ENCODE data around the gene CAMK2D.

Gene CAMK2D

GRCh38 chr4:113566015-113566795, 195.3 kb downstream of the CAMK2D start:
- H3K4me1 ChIP-seq (ENCODE audit: insufficient read depth, low read length) = no peaks in the 10 kb centered on the region; the same call in 1 of the 2 replicates
- H3K9me3 ChIP-seq (ENCODE audit: control insufficient read depth, insufficient read depth, low read length) = no peaks in the 10 kb centered on the region
- H3K36me3 ChIP-seq (ENCODE audit: insufficient read depth, low read length) = no peaks in the 10 kb centered on the region
- no peak overlapping the region for H3K9ac ChIP-seq (ENCODE audit: low read depth, low read length)

GRCh38 chr4:113565702-113566012, 195.9 kb downstream of the CAMK2D start:
- H3K9ac ChIP-seq (ENCODE audit: low read depth, low read length) = no peak overlapping the region

GRCh38 chr4:113564493-113564892, 197.0 kb downstream of the CAMK2D start:
- Histone ChIP-seq H3K9me3 (ENCODE audit: control insufficient read depth, insufficient read depth, low read length) (no peaks in the 10 kb centered on the region), H3K36me3 (ENCODE audit: insufficient read depth, low read length) (no peaks in the 10 kb centered on the region), H3K9ac (ENCODE audit: low read depth, low read length) (no peak overlapping the region), H3K4me1 (ENCODE audit: insufficient read depth, low read length) (peaks cover 14% of the 10 kb centered on the region)

More at GRCh38 chr4:113565702-113566012, 195.9 kb downstream of the CAMK2D start:
- H3K4me1 ChIP-seq (ENCODE audit: insufficient read depth, low read length) = peaks cover 3% of the 10 kb centered on the region
- no peaks in the 10 kb centered on the region for H3K36me3 ChIP-seq (ENCODE audit: insufficient read depth, low read length)
- H3K9me3 ChIP-seq (ENCODE audit: control insufficient read depth, insufficient read depth, low read length) = no peaks in the 10 kb centered on the region

DNA sequence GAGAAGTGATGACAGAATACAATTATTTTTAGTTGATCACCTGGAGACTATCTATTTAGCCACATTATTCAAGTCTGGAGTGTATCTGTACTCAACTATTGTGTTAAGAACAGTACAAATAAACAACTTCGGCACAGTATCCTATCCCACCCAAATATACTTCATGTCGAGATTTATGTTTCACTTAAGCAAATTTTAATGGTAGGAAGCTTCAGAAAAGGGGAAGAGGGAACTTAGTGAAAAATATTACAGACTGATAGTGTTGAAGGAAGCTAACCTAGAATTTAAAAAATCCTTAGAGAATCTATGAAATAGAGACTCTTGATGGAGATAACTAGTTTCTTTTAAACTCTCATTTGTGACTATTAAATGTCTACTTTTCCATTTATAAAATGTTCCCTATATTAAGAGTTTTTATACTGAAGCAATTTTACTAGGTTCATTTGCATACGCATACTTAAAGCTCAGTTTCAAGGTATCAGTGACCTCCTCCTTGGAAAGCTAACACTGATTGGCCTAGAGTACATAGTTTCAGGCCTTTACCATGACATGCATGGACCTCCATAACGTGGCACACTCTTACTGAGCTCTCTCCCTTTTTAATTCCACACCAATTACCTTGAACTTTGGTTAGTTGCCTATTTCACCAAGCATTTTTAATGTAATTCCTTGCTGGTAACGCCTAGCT, 197.7 kb downstream of the CAMK2D start:
- H3K4me1 ChIP-seq (ENCODE audit: insufficient read depth, low read length) = peaks cover 16% of the 10 kb centered on the region
- H3K36me3 ChIP-seq (ENCODE audit: insufficient read depth, low read length) = no peaks in the 10 kb centered on the region
- no peak overlapping the region for H3K9ac ChIP-seq (ENCODE audit: low read depth, low read length)

DNA sequence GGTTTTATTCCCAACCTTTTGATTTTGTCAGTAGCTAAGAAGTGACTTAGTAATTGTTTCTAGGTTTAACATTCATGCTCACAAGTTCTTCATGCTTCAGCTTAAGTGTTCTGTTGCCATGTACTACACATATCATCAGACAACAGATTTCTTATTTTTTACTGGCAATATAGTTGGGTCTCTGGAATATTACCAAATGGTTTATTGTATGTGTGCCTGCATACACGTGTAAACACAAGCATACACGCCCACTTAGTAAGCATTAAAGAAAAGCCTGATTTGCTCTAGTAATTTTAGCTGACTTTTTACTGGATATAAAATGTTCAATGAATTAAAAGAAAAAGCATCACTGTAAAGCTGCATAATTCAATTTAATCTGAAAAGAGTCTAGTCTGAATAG, 199.8 kb downstream of the CAMK2D start:
- Histone ChIP-seq H3K36me3 (ENCODE audit: insufficient read depth, low read length) (no peaks in the 10 kb centered on the region), H3K4me1 (ENCODE audit: insufficient read depth, low read length) (peaks cover 16% of the 10 kb centered on the region), H3K9me3 (ENCODE audit: control insufficient read depth, insufficient read depth, low read length) (no peaks in the 10 kb centered on the region), H3K9ac (ENCODE audit: low read depth, low read length) (no peak overlapping the region)

More for the DNA sequence above, 197.7 kb downstream of the CAMK2D start:
- no peaks in the 10 kb centered on the region for H3K9me3 ChIP-seq (ENCODE audit: control insufficient read depth, insufficient read depth, low read length)

DNA sequence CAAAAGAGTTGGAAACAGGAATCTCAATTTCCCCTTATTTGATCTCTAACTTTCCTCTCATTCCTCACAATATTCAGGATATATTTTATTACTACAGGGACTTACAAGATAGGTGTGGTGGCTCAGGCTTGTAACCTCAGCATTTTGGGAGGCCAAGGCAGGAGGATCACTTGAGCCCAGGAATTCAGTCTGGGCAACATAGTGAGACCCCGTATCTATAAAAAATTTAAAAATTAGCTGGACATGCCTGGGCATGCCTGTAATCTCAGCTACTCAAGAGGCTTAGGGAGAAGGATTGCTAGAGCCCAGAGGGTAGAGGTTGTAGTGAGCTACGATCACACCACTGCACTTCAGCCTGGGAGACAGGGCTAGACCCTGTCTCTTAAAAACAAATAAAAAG, 200.4 kb downstream of the CAMK2D start:
- H3K9ac ChIP-seq (ENCODE audit: low read depth, low read length) = no peak overlapping the region
- H3K36me3 ChIP-seq (ENCODE audit: insufficient read depth, low read length) = no peaks in the 10 kb centered on the region
- H3K4me1 ChIP-seq (ENCODE audit: insufficient read depth, low read length) = peaks cover 16% of the 10 kb centered on the region
- H3K9me3 ChIP-seq (ENCODE audit: control insufficient read depth, insufficient read depth, low read length) = no peaks in the 10 kb centered on the region

GRCh38 chr4:113560579-113560978, 201.0 kb downstream of the CAMK2D start:
- Histone ChIP-seq H3K9me3 (ENCODE audit: control insufficient read depth, insufficient read depth, low read length) (no peaks in the 10 kb centered on the region), H3K36me3 (ENCODE audit: insufficient read depth, low read length) (no peaks in the 10 kb centered on the region), H3K4me1 (ENCODE audit: insufficient read depth, low read length) (peaks cover 16% of the 10 kb centered on the region), H3K9ac (ENCODE audit: low read depth, low read length) (no peak overlapping the region)

DNA sequence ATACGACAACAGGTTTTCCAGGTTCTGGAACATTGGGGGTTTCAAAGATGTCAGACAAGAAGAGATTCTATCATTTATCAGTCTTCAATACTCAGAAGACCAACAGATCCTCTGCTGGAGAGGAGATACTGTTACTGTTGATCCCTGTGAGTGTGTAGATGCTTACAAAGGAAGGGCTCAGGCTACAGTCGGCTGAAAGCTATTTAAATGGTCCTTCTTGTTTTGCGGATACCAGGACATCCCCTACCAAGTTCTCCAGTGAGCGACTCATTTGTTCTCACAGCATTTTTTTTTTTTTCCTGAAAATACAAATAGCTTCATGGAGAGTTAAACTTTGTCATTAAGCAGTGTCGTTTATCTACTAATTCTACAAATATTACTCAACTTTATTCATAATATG, 201.6 kb downstream of the CAMK2D start:
- H3K36me3 ChIP-seq (ENCODE audit: insufficient read depth, low read length) = no peaks in the 10 kb centered on the region
- peaks cover 16% of the 10 kb centered on the region for H3K4me1 ChIP-seq (ENCODE audit: insufficient read depth, low read length)
- H3K9ac ChIP-seq (ENCODE audit: low read depth, low read length) = no peak overlapping the region
- no peaks in the 10 kb centered on the region for H3K9me3 ChIP-seq (ENCODE audit: control insufficient read depth, insufficient read depth, low read length)

DNA sequence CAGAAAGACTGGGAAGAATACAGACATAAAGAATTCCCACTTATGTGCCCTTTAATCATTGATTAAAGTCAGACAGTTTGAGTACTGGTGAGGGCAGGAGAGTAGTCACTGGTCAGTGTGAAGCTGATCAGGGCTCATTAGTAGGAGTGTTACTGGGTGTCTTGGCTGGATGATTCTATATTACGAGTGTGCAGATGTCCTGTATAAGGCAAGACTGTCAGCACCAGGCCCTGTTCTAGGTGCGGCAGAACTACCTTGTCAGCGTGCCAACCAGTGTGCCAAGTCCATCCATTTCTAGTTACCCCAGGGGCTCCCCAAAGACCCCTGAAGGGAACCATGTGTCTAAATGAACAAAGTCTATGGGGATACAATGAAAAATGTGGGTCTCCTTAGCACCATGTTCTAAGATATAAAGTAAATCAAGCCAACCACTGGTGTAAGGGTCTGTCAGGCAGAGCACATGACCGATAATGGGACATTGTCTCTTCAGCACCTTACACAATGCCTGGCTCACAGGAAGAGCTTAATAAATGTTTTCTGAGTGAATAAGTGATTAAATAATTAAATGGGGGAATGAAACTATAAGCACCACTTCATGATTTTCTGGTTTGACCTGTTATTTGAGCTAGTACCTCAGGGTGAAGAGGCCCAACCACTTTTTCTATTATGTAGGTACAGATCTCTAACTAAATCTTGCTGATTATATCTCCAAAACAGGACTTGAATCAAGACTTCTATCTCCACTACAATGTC, 205.0 kb downstream of the CAMK2D start:
- H3K9me3 ChIP-seq (ENCODE audit: control insufficient read depth, insufficient read depth, low read length) = no peaks in the 10 kb centered on the region
- H3K9ac ChIP-seq (ENCODE audit: low read depth, low read length) = no peak overlapping the region

DNA sequence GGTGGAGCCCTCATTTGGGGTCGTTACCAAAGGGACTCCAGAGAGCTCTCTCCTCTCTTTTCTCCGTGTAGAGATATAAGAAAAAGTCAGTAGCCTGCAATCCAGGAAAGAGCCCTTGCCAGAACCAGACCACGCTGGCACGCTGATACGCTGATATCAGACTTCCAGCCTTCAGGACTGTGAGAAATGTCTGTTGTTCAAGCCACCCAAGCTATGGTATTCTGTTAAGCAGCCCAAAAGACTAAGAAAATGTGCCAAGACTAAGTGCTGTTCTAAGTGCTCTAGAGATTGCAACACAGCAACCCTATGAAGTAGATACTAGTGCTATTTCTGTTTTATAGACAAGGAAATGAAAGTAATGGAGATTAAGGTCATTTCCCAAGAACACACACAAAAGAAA, 205.7 kb downstream of the CAMK2D start:
- no peak overlapping the region for H3K9ac ChIP-seq (ENCODE audit: low read depth, low read length)
- H3K9me3 ChIP-seq (ENCODE audit: control insufficient read depth, insufficient read depth, low read length) = no peaks in the 10 kb centered on the region
- peaks cover 15% of the 10 kb centered on the region for H3K4me1 ChIP-seq (ENCODE audit: insufficient read depth, low read length)
- no peaks in the 10 kb centered on the region for H3K36me3 ChIP-seq (ENCODE audit: insufficient read depth, low read length)

More for the DNA sequence above, 205.0 kb downstream of the CAMK2D start:
- no peaks in the 10 kb centered on the region for H3K36me3 ChIP-seq (ENCODE audit: insufficient read depth, low read length)
- peaks cover 16% of the 10 kb centered on the region for H3K4me1 ChIP-seq (ENCODE audit: insufficient read depth, low read length)

- Histone ChIP-seq H3K36me3 (ENCODE audit: insufficient read depth, low read length) (no peaks in the 10 kb centered on the region), H3K9me3 (ENCODE audit: control insufficient read depth, insufficient read depth, low read length) (no peaks in the 10 kb centered on the region), H3K4me1 (ENCODE audit: insufficient read depth, low read length) (no peaks in the 10 kb centered on the region; the same call in 1 of the 2 replicates), H3K9ac (ENCODE audit: low read depth, low read length) (no peak overlapping the region)
Observed at GRCh38 chr4:113553082-113553481, 208.5 kb downstream of the CAMK2D start.

GRCh38 chr4:113550510-113550909, 211.0 kb downstream of the CAMK2D start:
- no peaks in the 10 kb centered on the region for H3K9me3 ChIP-seq (ENCODE audit: control insufficient read depth, insufficient read depth, low read length)

DNA sequence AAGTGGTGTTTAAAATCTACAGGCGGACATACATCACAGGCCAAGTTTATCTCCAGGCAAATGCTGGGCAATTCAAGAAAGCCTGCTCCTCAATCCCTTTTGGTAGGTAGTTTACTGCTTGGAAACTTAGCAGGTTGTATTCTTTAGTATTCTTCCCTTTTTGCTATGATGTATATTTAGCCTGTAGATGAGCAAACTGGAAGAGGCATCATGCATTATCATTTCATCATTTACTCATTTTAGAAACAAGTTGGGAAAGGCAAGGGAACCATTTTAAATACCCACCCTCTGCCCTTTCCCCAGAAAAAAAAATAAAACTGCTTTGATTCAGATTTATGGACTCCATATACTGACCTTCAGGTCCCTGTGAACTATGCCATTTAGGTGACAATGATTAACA, 213.2 kb downstream of the CAMK2D start:
- Histone ChIP-seq H3K4me1 (ENCODE audit: insufficient read depth, low read length) (no peaks in the 10 kb centered on the region), H3K36me3 (ENCODE audit: insufficient read depth, low read length) (no peaks in the 10 kb centered on the region), H3K9me3 (ENCODE audit: control insufficient read depth, insufficient read depth, low read length) (no peaks in the 10 kb centered on the region), H3K9ac (ENCODE audit: low read depth, low read length) (no peak overlapping the region)

More at GRCh38 chr4:113550510-113550909, 211.0 kb downstream of the CAMK2D start:
- no peaks in the 10 kb centered on the region for H3K36me3 ChIP-seq (ENCODE audit: insufficient read depth, low read length)
- no peaks in the 10 kb centered on the region for H3K4me1 ChIP-seq (ENCODE audit: insufficient read depth, low read length)
- no peak overlapping the region for H3K9ac ChIP-seq (ENCODE audit: low read depth, low read length)

DNA sequence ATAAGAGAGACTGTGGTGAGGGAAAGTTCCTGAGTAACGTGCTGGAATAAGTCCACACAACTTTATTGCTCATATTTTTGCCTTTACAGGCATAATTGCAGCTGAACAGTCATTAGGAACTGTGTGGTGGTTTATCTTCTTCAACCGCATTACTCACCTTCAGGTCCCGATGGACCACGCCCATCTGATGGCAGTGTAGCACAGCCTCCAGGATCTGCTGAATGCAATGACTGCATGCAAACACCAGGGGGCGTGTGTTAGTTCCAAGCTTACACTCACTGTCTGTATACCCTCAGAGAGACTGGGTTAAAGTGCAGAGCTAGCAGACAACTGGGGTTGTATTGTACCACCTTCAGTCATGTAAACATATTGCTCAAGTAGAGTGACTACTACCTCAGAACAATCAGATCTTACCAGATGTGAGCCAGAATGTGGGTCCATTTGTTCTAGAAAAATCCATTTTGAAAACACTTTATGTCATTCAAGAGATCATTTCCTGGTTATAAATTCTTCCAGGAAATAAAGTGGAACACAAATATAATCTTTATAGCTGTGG, 214.0 kb downstream of the CAMK2D start:
- Histone ChIP-seq H3K9me3 (ENCODE audit: control insufficient read depth, insufficient read depth, low read length) (no peaks in the 10 kb centered on the region), H3K4me1 (ENCODE audit: insufficient read depth, low read length) (no peaks in the 10 kb centered on the region), H3K36me3 (ENCODE audit: insufficient read depth, low read length) (no peaks in the 10 kb centered on the region), H3K9ac (ENCODE audit: low read depth, low read length) (no peak overlapping the region)
